DMS153 treated with DMSO at 0.1 percent for 48 hours (cell line): ENCODE data around the gene HDAC10.
"Not testable (repeated sequence)": the region's sequence is repeated elsewhere in the genome, so short reads cannot be mapped to it uniquely, and the experiment has no call there.

ENCODE experiments used
- DNase-seq: peaks from one replicate; lab custom pipeline; 2025; ENCODE audit not compliant: unreplicated experiment; lab: John Stamatoyannopoulos, UW

HDAC10 gene

GRCh38 chr22:50286275-50286674 is 35.2 kb upstream of the HDAC10 start:
- DNase-seq, result no peak

GRCh38 chr22:50285568-50286229 is 34.6 kb upstream of the HDAC10 start:
- DNase-seq, result no peak

GRCh38 chr22:50284479-50284878 is 33.4 kb upstream of the HDAC10 start:
- no peak for DNase-seq

- no peak for DNase-seq
Measured at GRCh38 chr22:50283821-50284220, 32.8 kb upstream of the HDAC10 start.

- DNase-seq, result no peak
Measured at GRCh38 chr22:50282361-50283155, 31.5 kb upstream of the HDAC10 start.

- no peak for DNase-seq
Measured at GRCh38 chr22:50281957-50282356, 30.9 kb upstream of the HDAC10 start.

- no peak for DNase-seq
Measured at GRCh38 chr22:50281384-50281760, 30.3 kb upstream of the HDAC10 start.

- no peak for DNase-seq
Measured at GRCh38 chr22:50280708-50281383, 29.8 kb upstream of the HDAC10 start.

- no peak for DNase-seq
Measured at GRCh38 chr22:50280022-50280707, 29.1 kb upstream of the HDAC10 start.

- no peak for DNase-seq
Measured at GRCh38 chr22:50278956-50279619, 28.0 kb upstream of the HDAC10 start.

GRCh38 chr22:50278461-50278860 is 27.4 kb upstream of the HDAC10 start:
- DNase-seq, result no peak

- no peak for DNase-seq
Measured at GRCh38 chr22:50277761-50278160, 26.7 kb upstream of the HDAC10 start.

- DNase-seq, result no peak
Measured at GRCh38 chr22:50276143-50276542, 25.1 kb upstream of the HDAC10 start.

- no peak for DNase-seq
Measured at GRCh38 chr22:50275181-50276055, 24.4 kb upstream of the HDAC10 start.

- no peak for DNase-seq
Measured at GRCh38 chr22:50274771-50275170, 23.7 kb upstream of the HDAC10 start.

- DNase-seq, result peak; percentile 30
Measured at GRCh38 chr22:50274311-50274710, 23.2 kb upstream of the HDAC10 start.

- not testable (repeated sequence) for DNase-seq
Measured at GRCh38 chr22:50273781-50274180, 22.7 kb upstream of the HDAC10 start.

GRCh38 chr22:50273352-50273751 is 22.3 kb upstream of the HDAC10 start:
- DNase-seq, result not testable (repeated sequence)

GRCh38 chr22:50272044-50272802 is 21.2 kb upstream of the HDAC10 start:
- DNase-seq, result no peak
